IPS-20b (cell line): ENCODE data around the gene ASH1L.
A peak's percentile ranks its signal among the peaks of the same experiment; 100 is the strongest.
"Not testable (repeated sequence)": the region's sequence is repeated elsewhere in the genome, so short reads cannot be mapped to it uniquely, and the experiment has no call there.

Experiments used
- H3K27ac ChIP-seq: one replicate; pipeline ENCODE4 v1.5.1; 2013; ENCODE audit warnings: low read length
- H3K27me3 ChIP-seq: 2 replicates; pipeline ENCODE4 v1.6.1; 2013; ENCODE audit warnings: mild to moderate bottlenecking, low read length, inconsistent platforms; ENCODE audit not compliant: insufficient read depth
- H3K36me3 ChIP-seq: 2 replicates; pipeline ENCODE4 v1.6.1; 2013; ENCODE audit warnings: low read depth, mild to moderate bottlenecking, inconsistent platforms, low read length, moderate library complexity; ENCODE audit not compliant: insufficient read depth
- H3K4me1 ChIP-seq: 2 replicates; pipeline ENCODE4 v1.6.1; 2013; ENCODE audit warnings: mild to moderate bottlenecking, control low read depth, inconsistent platforms, low read length, moderate library complexity; ENCODE audit not compliant: insufficient read depth
- H3K4me3 ChIP-seq: 2 replicates; pipeline ENCODE4 v1.5.1; 2013; ENCODE audit warnings: mild to moderate bottlenecking, low read length, inconsistent platforms
- H3K9ac ChIP-seq: 2 replicates; pipeline ENCODE4 v1.6.1; 2013; ENCODE audit warnings: low read depth, mild to moderate bottlenecking, inconsistent platforms, low read length, moderate library complexity
- H3K9me3 ChIP-seq: 2 replicates; pipeline ENCODE4 v1.6.1; 2013; ENCODE audit warnings: mild to moderate bottlenecking, low read depth, low read length, inconsistent platforms; ENCODE audit not compliant: insufficient read depth

The ASH1L gene

GRCh38 chr1:155352631-155353030, 210.0 kb downstream of the ASH1L start:
- H3K9me3 ChIP-seq, result no peaks in the 10 kb centered on the region
- H3K4me3 ChIP-seq, result no peak overlapping the region
- H3K9ac ChIP-seq, result no peak overlapping the region
- peaks cover 75% of the 10 kb centered on the region for H3K36me3 ChIP-seq
- H3K27ac ChIP-seq, result no peak overlapping the region
- H3K27me3 ChIP-seq, result no peaks in the 10 kb centered on the region
- H3K4me1 ChIP-seq, result no peaks in the 10 kb centered on the region

- Histone ChIP-seq H3K27me3 (no peaks in the 10 kb centered on the region), H3K4me3 (no peak overlapping the region), H3K27ac (no peak overlapping the region), H3K36me3 (peaks cover 87% of the 10 kb centered on the region), H3K9ac (no peak overlapping the region), H3K4me1 (no peaks in the 10 kb centered on the region), H3K9me3 (no peaks in the 10 kb centered on the region)
These were observed 219.8 kb downstream of the ASH1L start for GRCh38 chr1:155342842-155343241.

GRCh38 chr1:155339515-155340097, 223.0 kb downstream of the ASH1L start:
- H3K4me1 ChIP-seq, result no peaks in the 10 kb centered on the region
- H3K4me3 ChIP-seq, result no peak overlapping the region
- H3K27ac ChIP-seq, result no peak overlapping the region
- H3K9ac ChIP-seq, result no peak overlapping the region
- H3K36me3 ChIP-seq, result peaks cover 93% of the 10 kb centered on the region
- no peaks in the 10 kb centered on the region for H3K9me3 ChIP-seq
- H3K27me3 ChIP-seq, result no peaks in the 10 kb centered on the region

GRCh38 chr1:155334962-155335361, 227.6 kb downstream of the ASH1L start:
- no peaks in the 10 kb centered on the region for H3K27me3 ChIP-seq
- H3K4me3 ChIP-seq, result no peak overlapping the region
- H3K36me3 ChIP-seq, result peaks cover 73% of the 10 kb centered on the region
- H3K4me1 ChIP-seq, result no peaks in the 10 kb centered on the region
- no peak overlapping the region for H3K9ac ChIP-seq
- no peak overlapping the region for H3K27ac ChIP-seq
- H3K9me3 ChIP-seq, result no peaks in the 10 kb centered on the region

GRCh38 chr1:155329980-155330598, 232.5 kb downstream of the ASH1L start:
- H3K4me3 ChIP-seq, result no peak overlapping the region
- H3K9ac ChIP-seq, result no peak overlapping the region
- no peak overlapping the region for H3K27ac ChIP-seq
- H3K9me3 ChIP-seq, result no peaks in the 10 kb centered on the region
- no peaks in the 10 kb centered on the region for H3K27me3 ChIP-seq
- H3K36me3 ChIP-seq, result peaks cover 60% of the 10 kb centered on the region
- no peaks in the 10 kb centered on the region for H3K4me1 ChIP-seq

- not testable (repeated sequence) for H3K27ac ChIP-seq, H3K9ac ChIP-seq, H3K4me1 ChIP-seq, H3K27me3 ChIP-seq, H3K9me3 ChIP-seq, H3K4me3 ChIP-seq
- H3K36me3 ChIP-seq, result peaks cover 53% of the 10 kb centered on the region
These were observed 233.7 kb downstream of the ASH1L start for GRCh38 chr1:155328856-155329255.

- Histone ChIP-seq H3K27me3 (no peaks in the 10 kb centered on the region), H3K36me3 (peaks cover 49% of the 10 kb centered on the region), H3K9ac (no peak overlapping the region), H3K27ac (no peak overlapping the region), H3K9me3 (no peaks in the 10 kb centered on the region), H3K4me3 (no peak overlapping the region), H3K4me1 (no peaks in the 10 kb centered on the region)
These were observed 234.6 kb downstream of the ASH1L start for GRCh38 chr1:155327981-155328380.

GRCh38 chr1:155326631-155327037, 236.0 kb downstream of the ASH1L start:
- peaks cover 10% of the 10 kb centered on the region for H3K27me3 ChIP-seq
- no peaks in the 10 kb centered on the region for H3K9me3 ChIP-seq
- no peak overlapping the region for H3K9ac ChIP-seq
- no peak overlapping the region for H3K4me3 ChIP-seq
- H3K27ac ChIP-seq, result no peak overlapping the region
- peaks cover 7% of the 10 kb centered on the region for H3K4me1 ChIP-seq
- H3K36me3 ChIP-seq, result peaks cover 49% of the 10 kb centered on the region

GRCh38 chr1:155326020-155326526, 236.5 kb downstream of the ASH1L start:
- Histone ChIP-seq H3K4me1 (peaks cover 7% of the 10 kb centered on the region), H3K9ac (no peak overlapping the region), H3K4me3 (no peak overlapping the region; the same call in 1 of the 2 replicates), H3K9me3 (no peaks in the 10 kb centered on the region), H3K27me3 (peaks cover 15% of the 10 kb centered on the region), H3K36me3 (peaks cover 44% of the 10 kb centered on the region), H3K27ac (no peak overlapping the region)

GRCh38 chr1:155325603-155325893, 237.1 kb downstream of the ASH1L start:
- Histone ChIP-seq H3K36me3 (peaks cover 39% of the 10 kb centered on the region), H3K9ac (peak overlapping the region; percentile 85; the same call in 1 of the 2 replicates), H3K4me1 (peaks cover 7% of the 10 kb centered on the region), H3K4me3 (peak overlapping the region; percentile 97; the same call in 1 of the 2 replicates), H3K9me3 (no peaks in the 10 kb centered on the region), H3K27me3 (peaks cover 17% of the 10 kb centered on the region), H3K27ac (no peak overlapping the region)

- Histone ChIP-seq H3K9ac (peak overlapping the region; percentile 85), H3K27me3 (peaks cover 17% of the 10 kb centered on the region), H3K4me3 (peak overlapping the region; percentile 97), H3K36me3 (peaks cover 34% of the 10 kb centered on the region), H3K9me3 (no peaks in the 10 kb centered on the region), H3K4me1 (peaks cover 11% of the 10 kb centered on the region), H3K27ac (no peak overlapping the region)
These were observed 237.6 kb downstream of the ASH1L start for GRCh38 chr1:155324717-155325602.
